SU-DHL-6 (cell line): ENCODE results near the gene DAPK2.

Source experiments
- H2AFZ ChIP-seq: fragments of 200-600 bp; sonication (generic); 2 replicates; pipeline ENCODE4 v1.6.1; 2014; ENCODE audit warnings: low read depth, mild to moderate bottlenecking, moderate library complexity, mixed read lengths, antibody characterized with exemption, low read length; ENCODE audit not compliant: severe bottlenecking
- H3F3A ChIP-seq: fragments of 200-600 bp; shearing (Covaris generic); 2 replicates; pipeline ENCODE4 v1.6.0; 2016; ENCODE audit warnings: antibody characterized with exemption, mild to moderate bottlenecking; ENCODE audit not compliant: insufficient read depth
- H3K27ac ChIP-seq: fragments of 200-600 bp; sonication (generic); 2 replicates; pipeline ENCODE4 v1.5.1; 2016; ENCODE audit warnings: low read depth, mild to moderate bottlenecking, low read length, moderate library complexity, mixed read lengths
- H3K27me3 ChIP-seq: fragments of 200-600 bp; sonication (generic), shearing (Covaris generic); 2 replicates; pipeline ENCODE4 v1.6.0; 2014; ENCODE audit warnings: mild to moderate bottlenecking, low read length
- H3K36me3 ChIP-seq: fragments of 200-600 bp; sonication (generic); 2 replicates; pipeline ENCODE4 v1.6.1; 2014; ENCODE audit warnings: mild to moderate bottlenecking, low read length, mixed read lengths
- H3K4me2 ChIP-seq: fragments of 300-600, 200-600 bp; shearing (Covaris generic), sonication (generic); 2 replicates; pipeline ENCODE4 v1.6.0; 2014; ENCODE audit warnings: low read length, low read depth, mild to moderate bottlenecking; ENCODE audit not compliant: poor library complexity, severe bottlenecking
- H3K4me3 ChIP-seq: fragments of 200-600 bp; sonication (generic); 2 replicates; pipeline ENCODE4 v1.5.1; 2014; ENCODE audit warnings: antibody characterized with exemption, low read length, mild to moderate bottlenecking, mixed read lengths; ENCODE audit not compliant: insufficient read depth, poor library complexity, severe bottlenecking
- H3K79me2 ChIP-seq: fragments of 200-600 bp; sonication (generic); 2 replicates; pipeline ENCODE4 v1.6.1; 2014; ENCODE audit warnings: mild to moderate bottlenecking, low read length, moderate library complexity; ENCODE audit not compliant: insufficient read depth
- H3K9ac ChIP-seq: fragments of 200-600 bp; sonication (generic); 2 replicates; pipeline ENCODE4 v1.7.0; 2014; ENCODE audit warnings: mild to moderate bottlenecking, low read length
- H3K9me2 ChIP-seq: fragments of 200-600 bp; sonication (generic); replicated peaks from 2 replicates; pipeline ENCODE4 v1.6.1; 2014; ENCODE audit warnings: low read length; ENCODE audit not compliant: insufficient read depth
- H3K9me3 ChIP-seq: fragments of 200-600 bp; sonication (generic); 2 replicates; pipeline ENCODE4 v1.6.1; 2014; ENCODE audit warnings: low read length, mixed read lengths; ENCODE audit not compliant: insufficient read depth
- H4K20me1 ChIP-seq: fragments of 200-600 bp; sonication (generic); 2 replicates; pipeline ENCODE4 v1.6.1; 2014; ENCODE audit warnings: low read depth, mild to moderate bottlenecking, antibody characterized with exemption, low read length, moderate library complexity, mixed read lengths
- CTCF ChIP-seq: fragments of 200-600 bp; sonication (generic); IDR thresholded peaks from one replicate; pipeline ENCODE4 v1.5.1; 2017; ENCODE audit warnings: antibody characterized with exemption, mild to moderate bottlenecking, low read length, moderate library complexity; ENCODE audit not compliant: insufficient read depth, poor library complexity, severe bottlenecking
- EZH2phosphoT487 ChIP-seq: fragments of 200-600 bp; sonication (generic), shearing (Covaris generic); conservative IDR thresholded peaks from 2 replicates; pipeline ENCODE4 v1.6.1; 2018; ENCODE audit warnings: mild to moderate bottlenecking, antibody characterized with exemption, low read length, moderate library complexity, mixed read lengths

DAPK2 gene

GRCh38 chr15:63987796-63988378 lies 58.4 kb downstream of the DAPK2 start:
- Histone ChIP-seq H3K27me3 (no peaks in the 10 kb centered on the region), H2AFZ (no peak overlapping the region), H3K4me3 (no peak overlapping the region), H3F3A (no peaks in the 10 kb centered on the region), H3K79me2 (no peaks in the 10 kb centered on the region), H3K9me2 (no peaks in the 10 kb centered on the region), H3K4me2 (no peak overlapping the region), H3K9me3 (no peaks in the 10 kb centered on the region), H3K9ac (no peak overlapping the region), H3K36me3 (no peaks in the 10 kb centered on the region), H3K27ac (no peak overlapping the region), H4K20me1 (no peaks in the 10 kb centered on the region)
- no peak for TF ChIP-seq CTCF
- TF ChIP-seq EZH2phosphoT487: no peak

- Histone ChIP-seq H3K27me3 (no peaks in the 10 kb centered on the region), H4K20me1 (no peaks in the 10 kb centered on the region), H3K27ac (no peak overlapping the region), H3K79me2 (no peaks in the 10 kb centered on the region), H3K4me2 (no peak overlapping the region), H3K9ac (no peak overlapping the region), H3K36me3 (no peaks in the 10 kb centered on the region), H3K9me3 (no peaks in the 10 kb centered on the region), H3K4me3 (no peak overlapping the region), H2AFZ (no peak overlapping the region), H3F3A (no peaks in the 10 kb centered on the region), H3K9me2 (no peaks in the 10 kb centered on the region)
- no peak for TF ChIP-seq EZH2phosphoT487
- TF ChIP-seq CTCF: no peak
Observed at GRCh38 chr15:63986751-63987341, 59.4 kb downstream of the DAPK2 start.

GRCh38 chr15:63986185-63986680 lies 60.1 kb downstream of the DAPK2 start:
- Histone ChIP-seq H3K27ac (no peak overlapping the region), H3K4me2 (no peak overlapping the region), H3K4me3 (no peak overlapping the region), H3K9ac (no peak overlapping the region), H3K27me3 (no peaks in the 10 kb centered on the region), H3K36me3 (no peaks in the 10 kb centered on the region), H3K9me3 (no peaks in the 10 kb centered on the region), H3K9me2 (no peaks in the 10 kb centered on the region), H2AFZ (no peak overlapping the region), H3K79me2 (no peaks in the 10 kb centered on the region), H3F3A (no peaks in the 10 kb centered on the region), H4K20me1 (no peaks in the 10 kb centered on the region)
- TF ChIP-seq EZH2phosphoT487 (no peak), CTCF (no peak)
